Peyer's patch (tissue), 4 donors: ENCODE measurements around the gene CD40LG. TPM values are rescaled to one million over a fixed set of nuclear protein-coding genes. Genes with fewer than 3 reads are reported as not detected.

ENCODE experiments used
- DNase-seq, 3 donors: peaks; one replicate each; pipeline ENCODE4 v3.0.0-alpha.2; 2017 to 2019
- H3K27ac ChIP-seq, 4 donors: fragments of 200-600 bp; sonication (generic); one replicate each; pipeline ENCODE4 v1.5.1; 2016 to 2019
- H3K27me3 ChIP-seq, 2 donors: fragments of 200-600 bp; sonication (generic); one replicate each; pipeline ENCODE4 v1.5.1; 2019
- H3K36me3 ChIP-seq, 3 donors: fragments of 200-600 bp; sonication (generic); one replicate each; pipeline ENCODE4 v1.5.1; 2016 to 2019
- H3K4me1 ChIP-seq, 4 donors: fragments of 200-600 bp; sonication (generic); one replicate each; pipeline ENCODE4 v1.5.1; 2016 to 2019
- H3K4me3 ChIP-seq, 4 donors: fragments of 200-600 bp; sonication (generic); 1 replicate in 3 of 4; 2 replicates in 1 of 4; pipeline ENCODE4 v1.5.1; 2016 to 2019; ENCODE audit warnings: mild to moderate bottlenecking in 1 of 4
- H3K9me3 ChIP-seq, 4 donors: fragments of 200-600 bp; sonication (generic); one replicate each; pipeline ENCODE4 v1.5.1; 2016 to 2019; ENCODE audit warnings: mild to moderate bottlenecking in 1 of 4
- POLR2A ChIP-seq, 2 donors: fragments of 450-650 bp; IDR thresholded peaks; one replicate each; pipeline ENCODE4 v1.5.1; 2017; ENCODE audit warnings: antibody characterized with exemption in 2 of 2, mild to moderate bottlenecking in 2 of 2, moderate library complexity in 2 of 2
- total RNA-seq, 4 donors: library from RNA; depleted of rRNA; stranded (reverse); fragments of >200 nt; gene quantifications; one replicate each; pipeline ENCODE4 v1.1.0, GENCODE V29; 2016
- TF ChIP-seq, protein P1 (sequence below), 6 experiments: fragments of 450-650 bp in 4 of 6; fragments of 200-600 bp in 2 of 6; sonication (generic) in 1 of 6; IDR thresholded peaks; one replicate each; pipeline ENCODE4 v1.5.1; 2017 to 2019; ENCODE audit warnings: antibody characterized with exemption in 6 of 6, mild to moderate bottlenecking in 3 of 6, moderate library complexity in 1 of 6

CD40LG gene
- total RNA-seq, 4 donors from 2014 or later, result 0.94 TPM; not detected in 3

DNA sequence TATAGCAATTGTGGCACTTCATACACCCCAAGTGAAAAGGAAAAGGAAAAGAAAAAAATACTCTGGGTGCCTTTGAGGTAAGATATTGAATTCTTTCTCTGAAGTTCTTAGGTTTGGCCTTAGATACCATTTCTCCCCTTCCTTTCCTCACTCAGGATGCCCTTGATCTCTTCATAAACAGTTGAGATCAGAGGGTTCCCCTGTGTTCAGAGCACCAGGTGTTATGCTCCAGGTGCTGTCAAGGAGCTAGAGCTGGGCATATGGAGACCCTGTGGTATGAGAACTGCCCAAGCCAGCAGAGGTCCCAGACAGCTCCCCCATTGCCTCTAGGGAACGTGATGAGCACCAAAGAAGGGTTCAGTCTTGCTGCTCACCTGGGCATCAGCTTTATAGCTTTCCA lies 17.1 kb upstream of the CD40LG start:
- Histone ChIP-seq H3K4me3 (no peak overlapping the region), H3K4me1 (no peaks in the 10 kb centered on the region), H3K36me3 (no peaks in the 10 kb centered on the region), H3K27me3 (no peaks in the 10 kb centered on the region), H3K9me3 (no peaks in the 10 kb centered on the region), H3K27ac (no peak overlapping the region)
- DNase-seq, result no peak
- TF ChIP-seq, protein P1, sequence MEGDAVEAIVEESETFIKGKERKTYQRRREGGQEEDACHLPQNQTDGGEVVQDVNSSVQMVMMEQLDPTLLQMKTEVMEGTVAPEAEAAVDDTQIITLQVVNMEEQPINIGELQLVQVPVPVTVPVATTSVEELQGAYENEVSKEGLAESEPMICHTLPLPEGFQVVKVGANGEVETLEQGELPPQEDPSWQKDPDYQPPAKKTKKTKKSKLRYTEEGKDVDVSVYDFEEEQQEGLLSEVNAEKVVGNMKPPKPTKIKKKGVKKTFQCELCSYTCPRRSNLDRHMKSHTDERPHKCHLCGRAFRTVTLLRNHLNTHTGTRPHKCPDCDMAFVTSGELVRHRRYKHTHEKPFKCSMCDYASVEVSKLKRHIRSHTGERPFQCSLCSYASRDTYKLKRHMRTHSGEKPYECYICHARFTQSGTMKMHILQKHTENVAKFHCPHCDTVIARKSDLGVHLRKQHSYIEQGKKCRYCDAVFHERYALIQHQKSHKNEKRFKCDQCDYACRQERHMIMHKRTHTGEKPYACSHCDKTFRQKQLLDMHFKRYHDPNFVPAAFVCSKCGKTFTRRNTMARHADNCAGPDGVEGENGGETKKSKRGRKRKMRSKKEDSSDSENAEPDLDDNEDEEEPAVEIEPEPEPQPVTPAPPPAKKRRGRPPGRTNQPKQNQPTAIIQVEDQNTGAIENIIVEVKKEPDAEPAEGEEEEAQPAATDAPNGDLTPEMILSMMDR (IDR thresholded peaks at IDR 0.05), result no peak
- no peak for TF ChIP-seq POLR2A (IDR thresholded peaks at IDR 0.05)

DNA sequence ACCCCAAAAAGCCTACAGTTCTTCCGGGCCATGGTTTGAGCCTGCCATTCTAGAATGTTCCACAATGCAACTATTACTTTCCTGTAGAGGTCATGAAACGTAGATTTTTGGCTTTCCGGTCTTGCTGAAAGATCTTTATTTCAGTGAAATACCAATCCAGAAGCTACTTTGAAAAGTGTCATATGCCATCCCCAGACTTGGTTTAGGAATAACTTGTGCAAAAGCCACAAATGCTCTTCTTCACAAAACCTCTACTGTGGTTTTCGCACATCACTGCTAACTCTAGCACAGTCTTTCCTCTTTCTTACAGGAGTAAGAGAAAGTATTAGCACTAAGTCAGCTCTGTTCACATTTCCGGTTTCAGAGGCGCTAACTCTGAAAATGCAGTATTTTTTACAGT lies 12.7 kb upstream of the CD40LG start:
- H3K36me3 ChIP-seq, result no peaks in the 10 kb centered on the region
- no peak overlapping the region for H3K4me3 ChIP-seq
- no peaks in the 10 kb centered on the region for H3K27me3 ChIP-seq
- no peak for TF ChIP-seq POLR2A (IDR thresholded peaks at IDR 0.05)
- TF ChIP-seq, protein P1 (IDR thresholded peaks at IDR 0.05), result no peak
- DNase-seq, result no peak
- no peaks in the 10 kb centered on the region for H3K4me1 ChIP-seq
- H3K27ac ChIP-seq, result peak overlapping the region in 1 of 4 donors; percentile 30
- no peaks in the 10 kb centered on the region for H3K9me3 ChIP-seq

DNA sequence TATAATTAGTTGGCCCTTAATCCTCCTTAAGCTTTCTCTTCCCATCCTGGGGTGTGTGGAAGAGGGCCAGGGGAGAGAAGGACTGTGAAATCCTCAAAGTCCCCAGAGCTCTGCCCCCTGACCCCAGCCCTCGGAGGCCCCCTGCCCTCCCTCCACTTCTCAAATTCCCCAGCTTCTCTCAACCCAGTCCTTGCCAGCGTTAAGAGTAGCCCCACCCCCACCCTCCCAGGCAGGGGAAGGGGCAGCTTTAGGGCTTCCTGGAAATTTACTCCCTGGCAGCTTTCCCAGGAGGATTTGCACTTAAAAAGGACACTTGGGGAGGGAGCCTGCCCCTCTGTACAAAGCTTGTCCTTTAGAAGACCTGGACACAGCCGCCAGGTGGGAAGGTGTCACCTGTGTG lies 11.8 kb upstream of the CD40LG start:
- TF ChIP-seq POLR2A (IDR thresholded peaks at IDR 0.05), result no peak
- TF ChIP-seq, protein P1 (IDR thresholded peaks at IDR 0.05), result no peak
- H3K9me3 ChIP-seq, result no peaks in the 10 kb centered on the region
- H3K27ac ChIP-seq, result peak overlapping the region in 2 of 4 donors; percentile 25 to 30
- no peak for DNase-seq
- no peaks in the 10 kb centered on the region for H3K36me3 ChIP-seq
- H3K4me3 ChIP-seq, result no peak overlapping the region
- H3K27me3 ChIP-seq, result no peaks in the 10 kb centered on the region
- no peaks in the 10 kb centered on the region for H3K4me1 ChIP-seq

DNA sequence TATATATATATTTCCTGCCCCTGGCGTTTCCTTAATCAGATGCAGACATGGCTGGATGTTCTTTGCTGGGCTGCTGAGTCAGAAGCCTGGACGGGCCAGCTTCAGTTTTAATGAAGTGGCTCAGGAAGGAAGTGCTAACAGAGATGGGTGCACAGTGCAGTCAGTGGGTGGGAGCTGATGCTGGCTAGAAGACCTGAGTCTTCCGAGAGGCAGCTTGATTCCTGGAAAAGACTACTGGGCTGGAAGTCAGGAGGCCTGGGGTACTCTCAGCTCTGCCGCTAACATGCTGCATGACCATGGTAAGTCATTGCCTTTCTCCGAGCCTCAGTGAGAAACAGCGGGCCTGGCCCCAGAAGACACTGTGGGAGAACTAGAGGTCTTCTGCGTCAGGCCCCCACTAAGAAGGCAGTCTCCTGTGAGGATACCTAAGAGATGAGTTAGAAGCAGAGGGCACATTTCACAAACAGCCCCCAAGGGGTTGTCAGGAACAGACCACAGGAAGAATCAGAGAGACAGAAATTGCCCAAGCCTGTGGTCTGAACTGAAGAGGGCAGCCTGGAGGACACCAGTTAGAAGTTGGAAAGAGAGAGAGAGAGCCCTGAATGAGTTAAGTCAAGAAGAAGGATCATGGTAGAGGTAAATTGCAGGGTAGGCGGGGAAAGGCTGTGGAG lies 8.3 kb upstream of the CD40LG start:
- no peak overlapping the region for H3K4me3 ChIP-seq
- H3K27ac ChIP-seq, result peak overlapping the region in 2 of 4 donors; percentile 48 to 57
- no peaks in the 10 kb centered on the region for H3K4me1 ChIP-seq
- TF ChIP-seq POLR2A (IDR thresholded peaks at IDR 0.05), result no peak
- TF ChIP-seq, protein P1 (IDR thresholded peaks at IDR 0.05), result no peak
- no peaks in the 10 kb centered on the region for H3K27me3 ChIP-seq
- DNase-seq, result no peak
- H3K9me3 ChIP-seq, result no peaks in the 10 kb centered on the region
- H3K36me3 ChIP-seq, result no peaks in the 10 kb centered on the region

DNA sequence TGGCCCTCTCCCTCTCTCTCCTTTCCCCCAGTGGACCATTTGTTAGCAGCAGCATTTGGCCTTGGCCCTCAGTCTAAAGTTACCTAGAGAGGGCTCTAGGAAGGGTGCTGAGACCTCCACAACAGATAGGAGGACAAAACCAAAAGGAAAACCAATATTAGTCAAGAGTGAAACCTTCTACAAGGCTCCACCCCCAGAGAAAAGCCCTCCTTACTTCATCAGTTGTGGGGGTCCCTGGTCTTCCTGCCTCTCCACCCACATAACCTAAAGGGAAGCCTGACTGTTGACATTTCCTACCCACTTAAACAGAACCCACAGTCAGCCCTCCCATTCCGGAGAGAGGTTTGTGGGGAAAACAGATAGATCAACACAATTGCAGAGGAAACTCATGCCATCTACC lies 4.7 kb upstream of the CD40LG start:
- TF ChIP-seq, protein P1 (IDR thresholded peaks at IDR 0.05), result no peak
- no peak for TF ChIP-seq POLR2A (IDR thresholded peaks at IDR 0.05)
- Histone ChIP-seq H3K36me3 (no peaks in the 10 kb centered on the region), H3K4me3 (no peak overlapping the region), H3K9me3 (no peaks in the 10 kb centered on the region), H3K27me3 (no peaks in the 10 kb centered on the region), H3K4me1 (no peaks in the 10 kb centered on the region), H3K27ac (peak overlapping the region in 1 of 4 donors; percentile 14)
- DNase-seq, result no peak
